Pancreas (tissue), 10 donors: ENCODE results near the gene ARHGAP26. TPM values are rescaled to one million over a fixed set of nuclear protein-coding genes. Genes with fewer than 3 reads are reported as not detected.

Source experiments
- ATAC-seq, 4 donors: fragments of 200-7000 bp; cut with Tn5 transposase; one replicate each; pipeline versions ENCODE4 v1.8.0 to v1.9.1; 2020; ENCODE audit warnings: mild to moderate bottlenecking in 4 of 4, moderate library complexity in 4 of 4
- DNase-seq, 6 donors: peaks; one replicate each; pipeline ENCODE4 v3.0.0-alpha.2; 2020
- FAIRE-seq: peaks from 2 replicates; lab custom pipeline; 2012; peaks lifted over from hg19 to GRCh38; lab: Jason Lieb, UNC
- H3K27ac ChIP-seq, 4 donors: fragments of 200-600 bp; sonication (generic); 1 replicate in 3 of 4; 2 replicates in 1 of 4; pipeline versions ENCODE4 v1.5.0 to v1.8.0; 2020
- H3K27me3 ChIP-seq, 4 donors: fragments of 200-600 bp; one replicate each; pipeline ENCODE4 v1.8.0; 2021
- H3K36me3 ChIP-seq, 3 donors: fragments of 200-600 bp; sonication (generic) in 1 of 3; one replicate each; pipeline versions ENCODE4 v1.5.0 to v1.8.0; 2020 to 2021
- H3K4me1 ChIP-seq, 3 donors: fragments of 200-600 bp; one replicate each; pipeline ENCODE4 v1.8.0; 2021
- H3K4me3 ChIP-seq, 4 donors: fragments of 200-600 bp; sonication (generic) in 2 of 4; one replicate each; pipeline versions ENCODE4 v1.5.0 to v1.8.0; 2020 to 2021
- H3K9me3 ChIP-seq, 4 donors: fragments of 200-600 bp; one replicate each; pipeline ENCODE4 v1.8.0; 2021
- CTCF ChIP-seq, 4 donors: fragments of 200-600 bp; sonication (generic) in 3 of 4; IDR thresholded peaks; one replicate each; pipeline versions ENCODE4 v1.5.0 to v1.8.0; 2021; ENCODE audit warnings: antibody characterized with exemption in 4 of 4
- WGBS, 2 donors: extraction: QIAGEN DNeasy Blood & Tissue Kit; methylation state at CpG; one replicate each; pipeline ENCODE4 v1.1.7; 2013; 5-methylcytosine and 5-hydroxymethylcytosine counted together
- intact Hi-C, 3 donors: fragments of 100-400 bp; cut with DNase I; formaldehyde crosslinking; loops; one replicate each; pipeline versions ENCODE4 v1.11.1 to v1.14.2; 2022
- polyA plus RNA-seq, 2 donors: library from polyadenylated mRNA; stranded (reverse); fragments of 200-250 nt; gene quantifications; one replicate each; pipeline ENCODE4 v1.2.3, GENCODE V29; 2013
- total RNA-seq, 6 donors: library from RNA; stranded (reverse); fragmentation: NEBNext Ultra II Directional in 4 of 6; extraction: Animal tissue kit (Norgen Biotek cat#: 25700) in 4 of 6; gene quantifications; one replicate each; pipeline versions ENCODE4 v1.2.1 to v1.2.4, GENCODE V29; 2021 to 2023
- donor health status: healthy with polysubstance abuse.
- donor health status: DM: no; HTN: no; CAD: no; lungs with moderate emphysema.
- donor health status: DM: no; HTN: no; CAD: no.
- donor health status: control.
- donor health status: control.
- donor health status: Bipolar disorder and iron deficiency.
- donor health status: DM: yes; HTN: yes; CAD: no.
- donor health status: DM: no; HTN: no; CAD: no.
- donor health status: DM: no; HTN: no; CAD: no.
- donor health status: DM: yes; HTN: yes; CAD: no.

The ARHGAP26 gene
- total and polyA plus RNA-seq, 8 donors: 3.0 to 28.1 (median 10.3) TPM

GRCh38 chr5:143055596-143056338, 285.6 kb downstream of the ARHGAP26 start:
- no peak for FAIRE-seq
- Histone ChIP-seq H3K27ac (no peak overlapping the region), H3K36me3 (no peaks in the 10 kb centered on the region), H3K4me1 (peaks cover 7 to 23% (median 15%) of the 10 kb centered on the region in 3 donors), H3K4me3 (no peak overlapping the region), H3K9me3 (no peaks in the 10 kb centered on the region), H3K27me3 (no peaks in the 10 kb centered on the region)
- intact Hi-C loops: no loop called here
- 79 to 94% methylated on average over 5 of the region's 5 CpGs for WGBS, 2 donors
- ATAC-seq: no peak
- DNase-seq: no peak
- no peak for TF ChIP-seq CTCF (IDR thresholded peaks at IDR 0.05)

- no peak overlapping the region for H3K4me3 ChIP-seq
- no peak for DNase-seq
- H3K9me3 ChIP-seq: no peaks in the 10 kb centered on the region
- intact Hi-C loops: no loop called here
- FAIRE-seq: no peak
- no peaks in the 10 kb centered on the region for H3K36me3 ChIP-seq
- peaks cover 2 to 17% (median 10%) of the 10 kb centered on the region in 3 donors for H3K4me1 ChIP-seq
- no peak for ATAC-seq
- no peaks in the 10 kb centered on the region for H3K27me3 ChIP-seq
- H3K27ac ChIP-seq: no peak overlapping the region
- no peak for TF ChIP-seq CTCF (IDR thresholded peaks at IDR 0.05)
Measured at GRCh38 chr5:143056339-143056704, 286.1 kb downstream of the ARHGAP26 start.

GRCh38 chr5:143056792-143057579, 286.8 kb downstream of the ARHGAP26 start:
- intact Hi-C loops: no loop called here
- H3K27me3 ChIP-seq: no peaks in the 10 kb centered on the region
- H3K27ac ChIP-seq: no peak overlapping the region
- no peak for FAIRE-seq
- H3K4me3 ChIP-seq: no peak overlapping the region
- peaks cover 0 to 11% (median 3%) of the 10 kb centered on the region in 3 donors for H3K4me1 ChIP-seq
- TF ChIP-seq CTCF (IDR thresholded peaks at IDR 0.05): no peak
- ATAC-seq: no peak
- H3K9me3 ChIP-seq: no peaks in the 10 kb centered on the region
- DNase-seq: no peak
- WGBS, 2 donors: 93% methylated on average over 2 of the region's 2 CpGs
- H3K36me3 ChIP-seq: no peaks in the 10 kb centered on the region

- no peaks in the 10 kb centered on the region for H3K9me3 ChIP-seq
- no peak for ATAC-seq
- intact Hi-C loops: no loop called here
- no peak for FAIRE-seq
- no peak for TF ChIP-seq CTCF (IDR thresholded peaks at IDR 0.05)
- no peak overlapping the region for H3K4me3 ChIP-seq
- H3K27me3 ChIP-seq: no peaks in the 10 kb centered on the region
- DNase-seq: no peak
- peaks cover 0 to 9% (median 0%) of the 10 kb centered on the region in 3 donors for H3K4me1 ChIP-seq
- H3K27ac ChIP-seq: no peak overlapping the region
- WGBS, 2 donors: 94 to 97% methylated on average over 3 of the region's 3 CpGs
- no peaks in the 10 kb centered on the region for H3K36me3 ChIP-seq
Measured at GRCh38 chr5:143057580-143057999, 287.4 kb downstream of the ARHGAP26 start.
